GM21528 (cell line): ENCODE measurements around the gene PNMA6E.

Experiments
- ATAC-seq: cut with Tn5 transposase; IDR thresholded peaks from one replicate; pipeline ENCODE4 v1.9.1; 2021; ENCODE audit warnings: mild to moderate bottlenecking, moderate library complexity; ENCODE audit not compliant: unreplicated experiment, low FRiP score

The PNMA6E gene

GRCh38 chrX:153401133-153401764, at the start of gene PNMA6E:
TSS of gene PNMA6E (minus strand) at chrX:153401350. CDS start at chrX:153398849, 2,501 bp downstream.
- ATAC-seq = no peak

GRCh38 chrX:153450949-153451277, 49.8 kb upstream of the PNMA6E start:
- ATAC-seq = no peak

GRCh38 chrX:153450114-153450948, 49.2 kb upstream of the PNMA6E start:
- ATAC-seq = no peak

GRCh38 chrX:153449368-153450113, 48.4 kb upstream of the PNMA6E start:
- ATAC-seq = no peak

- ATAC-seq = no peak
Observed at GRCh38 chrX:153448556-153449367, 47.6 kb upstream of the PNMA6E start.

- ATAC-seq = no peak
Observed at GRCh38 chrX:153447581-153447960, 46.4 kb upstream of the PNMA6E start.

- ATAC-seq = no peak
Observed at GRCh38 chrX:153446950-153447580, 45.9 kb upstream of the PNMA6E start.

GRCh38 chrX:153446636-153446936, 45.4 kb upstream of the PNMA6E start:
- ATAC-seq = no peak

- ATAC-seq = no peak
Observed at GRCh38 chrX:153445856-153446635, 44.9 kb upstream of the PNMA6E start, which contains the start of gene TREX2. TSS of gene TREX2 (minus strand) at chrX:153446056. CDS start at chrX:153445430, 626 bp downstream.

GRCh38 chrX:153445106-153445855, 44.1 kb upstream of the PNMA6E start:
- ATAC-seq = no peak

GRCh38 chrX:153444333-153445011, 43.3 kb upstream of the PNMA6E start:
- ATAC-seq = no peak

GRCh38 chrX:153443476-153444332, 42.6 kb upstream of the PNMA6E start:
- ATAC-seq = no peak

GRCh38 chrX:153442463-153442862, 41.3 kb upstream of the PNMA6E start:
- no peak for ATAC-seq

GRCh38 chrX:153441981-153442380, 40.8 kb upstream of the PNMA6E start:
- ATAC-seq = no peak

- ATAC-seq = no peak
Observed at GRCh38 chrX:153441296-153441695, 40.1 kb upstream of the PNMA6E start.

GRCh38 chrX:153440556-153441135, 39.5 kb upstream of the PNMA6E start:
- no peak for ATAC-seq

- no peak for ATAC-seq
Observed at GRCh38 chrX:153439977-153440376, 38.8 kb upstream of the PNMA6E start.
